ENCODE data around the gene PLA2G2D.

PLA2G2D gene

GRCh38 chr1:20083178-20083944 is 36.0 kb downstream of the PLA2G2D start:
- DNase-seq = no peak

- DNase-seq = no peak
Measured at GRCh38 chr1:20082772-20083171, 36.6 kb downstream of the PLA2G2D start.

- no peak for DNase-seq
Measured at GRCh38 chr1:20081353-20081810, 38.0 kb downstream of the PLA2G2D start.

- DNase-seq = no peak
Measured at GRCh38 chr1:20080441-20081352, 38.6 kb downstream of the PLA2G2D start.

- no peak for DNase-seq
Measured at GRCh38 chr1:20079661-20080305, 39.6 kb downstream of the PLA2G2D start.

GRCh38 chr1:20078711-20079110 is 40.6 kb downstream of the PLA2G2D start:
- DNase-seq = no peak

GRCh38 chr1:20078171-20078651 is 41.1 kb downstream of the PLA2G2D start:
- DNase-seq = no peak

- DNase-seq = no peak
Measured at GRCh38 chr1:20076710-20077461, 42.5 kb downstream of the PLA2G2D start.

- DNase-seq = no peak
Measured at GRCh38 chr1:20076223-20076622, 43.1 kb downstream of the PLA2G2D start.

- no peak for DNase-seq
Measured at GRCh38 chr1:20075345-20075744, 44.0 kb downstream of the PLA2G2D start.

- DNase-seq = no peak
Measured at GRCh38 chr1:20074725-20075171, 44.6 kb downstream of the PLA2G2D start.

- DNase-seq = no peak
Measured at GRCh38 chr1:20074055-20074724, 45.1 kb downstream of the PLA2G2D start.

GRCh38 chr1:20073256-20073655 is 46.1 kb downstream of the PLA2G2D start:
- DNase-seq = no peak

- DNase-seq = no peak
Measured at GRCh38 chr1:20072771-20073170, 46.6 kb downstream of the PLA2G2D start.

GRCh38 chr1:20071416-20071815 is 47.9 kb downstream of the PLA2G2D start:
- no peak for DNase-seq

GRCh38 chr1:20070357-20070756 is 49.0 kb downstream of the PLA2G2D start:
- DNase-seq = no peak

- DNase-seq = no peak
Measured at GRCh38 chr1:20069874-20070273, 49.5 kb downstream of the PLA2G2D start, which contains the start of gene PLA2G5. TSS of gene PLA2G5 (plus strand) at chr1:20070194. CDS start at chr1:20084831, 14,637 bp downstream.

GRCh38 chr1:20068722-20069121 is 50.6 kb downstream of the PLA2G2D start:
- no peak for DNase-seq

GRCh38 chr1:20063861-20064292 is 55.5 kb downstream of the PLA2G2D start:
- DNase-seq = no peak

Data from activated CD4-positive, CD25-positive, alpha-beta regulatory T cell (primary cell).